ENCODE results near the gene MX1. TPM values are rescaled to one million over a fixed set of nuclear protein-coding genes. Genes with fewer than 3 reads are reported as not detected.

MX1 gene
- total RNA-seq, 2 donors from 2014 or later: 7.0 to 14.8 TPM

GRCh38 chr21:41387042-41387819, 38.8 kb upstream of the MX1 start:
- intact Hi-C loops (cut with DNase I): no loop called here
- TF ChIP-seq CTCF (IDR thresholded peaks at IDR 0.05) (no peak), POLR2A (IDR thresholded peaks at IDR 0.05) (no peak)
- no peaks in the 10 kb centered on the region for H3K27me3 ChIP-seq
- DNase-seq: no peak
- H3K9me3 ChIP-seq: no peaks in the 10 kb centered on the region
- no peaks in the 10 kb centered on the region for H3K36me3 ChIP-seq (replicated peaks in 1 of 2; ENCODE audit: insufficient read depth in 1 of 2, low read depth in 2 of 2)
- H3K4me1 ChIP-seq: no peaks in the 10 kb centered on the region
- H3K27ac ChIP-seq: no peak overlapping the region
- 86 to 88% methylated on average over 14 of the region's 14 CpGs for WGBS, 2 donors
- no peak for ATAC-seq
- H3K4me3 ChIP-seq: no peak overlapping the region

DNA sequence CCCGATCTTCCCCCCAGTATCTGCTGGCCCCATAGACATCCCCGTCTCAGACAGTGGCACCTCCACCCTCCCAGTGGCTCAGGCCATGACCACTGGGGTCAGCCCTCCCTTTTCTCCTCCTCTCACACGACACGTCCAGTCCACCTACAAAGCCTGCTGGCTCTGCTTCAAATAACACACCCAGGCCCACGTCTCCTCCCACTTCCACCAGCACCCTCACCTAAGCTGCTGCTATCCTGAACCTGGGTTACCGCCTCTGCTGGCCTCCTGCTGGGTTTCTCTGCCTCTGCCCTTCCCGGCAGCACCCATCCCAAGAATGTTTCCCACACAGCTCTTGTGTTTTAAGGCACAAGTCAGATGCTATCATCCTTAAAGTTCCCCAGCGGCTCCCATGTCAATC, 38.2 kb upstream of the MX1 start:
- Histone ChIP-seq H3K27ac (no peak overlapping the region), H3K36me3 (replicated peaks in 1 of 2; ENCODE audit: insufficient read depth in 1 of 2, low read depth in 2 of 2) (no peaks in the 10 kb centered on the region), H3K9me3 (no peaks in the 10 kb centered on the region), H3K4me1 (no peaks in the 10 kb centered on the region), H3K27me3 (no peaks in the 10 kb centered on the region), H3K4me3 (no peak overlapping the region)
- DNase-seq: no peak
- 91 to 92% methylated on average over 8 of the region's 8 CpGs for WGBS, 2 donors
- TF ChIP-seq POLR2A (IDR thresholded peaks at IDR 0.05): no peak
- no peak for TF ChIP-seq CTCF (IDR thresholded peaks at IDR 0.05)
- ATAC-seq: no peak
- intact Hi-C loops (cut with DNase I): no loop called here

- Histone ChIP-seq H3K9me3 (no peaks in the 10 kb centered on the region), H3K27me3 (no peaks in the 10 kb centered on the region), H3K36me3 (replicated peaks in 1 of 2; ENCODE audit: insufficient read depth in 1 of 2, low read depth in 2 of 2) (no peaks in the 10 kb centered on the region), H3K4me1 (no peaks in the 10 kb centered on the region), H3K27ac (no peak overlapping the region), H3K4me3 (no peak overlapping the region)
- intact Hi-C loops (cut with DNase I): no loop called here
- ATAC-seq: no peak
- no peak for TF ChIP-seq POLR2A (IDR thresholded peaks at IDR 0.05)
- WGBS, 2 donors: 90 to 94% methylated on average over 14 of the region's 14 CpGs
- DNase-seq: no peak
Observed at GRCh38 chr21:41388259-41388658, 37.8 kb upstream of the MX1 start.

GRCh38 chr21:41390043-41390639, 35.9 kb upstream of the MX1 start:
- H3K9me3 ChIP-seq: no peaks in the 10 kb centered on the region
- no peaks in the 10 kb centered on the region for H3K27me3 ChIP-seq
- 87 to 93% methylated on average over 5 to 17 of the region's 17 CpGs for WGBS, 2 donors
- H3K4me1 ChIP-seq: no peaks in the 10 kb centered on the region
- H3K36me3 ChIP-seq (replicated peaks in 1 of 2; ENCODE audit: insufficient read depth in 1 of 2, low read depth in 2 of 2): no peaks in the 10 kb centered on the region
- ATAC-seq (no peak), DNase-seq (no peak)
- H3K27ac ChIP-seq: no peak overlapping the region
- TF ChIP-seq POLR2A (IDR thresholded peaks at IDR 0.05) (no peak), CTCF (IDR thresholded peaks at IDR 0.05) (no peak)
- no peak overlapping the region for H3K4me3 ChIP-seq
- intact Hi-C loops (cut with DNase I): no loop called here

DNA sequence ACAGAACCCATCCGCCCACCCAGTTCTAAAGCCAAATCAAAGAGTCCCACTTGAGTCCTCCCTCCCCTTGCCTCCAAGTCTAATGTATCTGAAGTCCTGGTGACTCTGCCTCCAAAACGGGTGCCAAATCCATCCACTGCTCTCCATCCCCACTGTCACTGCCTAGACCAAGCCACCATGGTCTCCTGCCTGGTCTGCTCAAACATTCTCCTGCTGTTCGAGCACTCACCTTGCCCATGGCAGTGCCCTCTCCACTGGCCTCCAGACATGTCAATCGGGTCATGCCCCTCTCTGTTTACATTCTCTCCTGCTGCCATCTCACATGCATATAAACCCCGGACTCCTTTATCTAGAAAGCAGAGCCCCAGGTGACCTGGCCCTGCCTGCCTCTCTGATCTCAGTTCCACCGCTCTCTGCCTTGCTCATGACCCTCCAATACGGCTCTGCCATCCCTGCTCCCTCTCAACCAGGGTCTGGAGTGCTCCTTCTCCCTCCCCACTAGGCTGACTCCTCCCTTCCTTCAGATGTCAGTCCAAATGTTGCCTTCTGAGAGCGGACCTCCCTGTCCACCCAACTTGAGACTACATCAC, 32.1 kb upstream of the MX1 start:
- intact Hi-C loops (cut with DNase I): no loop called here
- Histone ChIP-seq H3K27ac (no peak overlapping the region), H3K27me3 (no peaks in the 10 kb centered on the region), H3K36me3 (replicated peaks in 1 of 2; ENCODE audit: insufficient read depth in 1 of 2, low read depth in 2 of 2) (no peaks in the 10 kb centered on the region), H3K4me3 (no peak overlapping the region), H3K9me3 (no peaks in the 10 kb centered on the region), H3K4me1 (no peaks in the 10 kb centered on the region)
- TF ChIP-seq POLR2A (IDR thresholded peaks at IDR 0.05) (no peak), CTCF (IDR thresholded peaks at IDR 0.05) (no peak)
- 74 to 76% methylated on average over 8 of the region's 8 CpGs for WGBS, 2 donors
- ATAC-seq (no peak), DNase-seq (no peak)

All from body of pancreas (tissue), 4 donors.